OCI-LY7 (cell line): ENCODE measurements around the gene GTSE1. TPM values are rescaled to one million over a fixed set of nuclear protein-coding genes. Genes with fewer than 3 reads are reported as not detected.
A peak's percentile ranks its signal among the peaks of the same experiment; 100 is the strongest.

ENCODE experiments used
- BruUV-seq: library from RNA; stranded (reverse); fragments of 400-500 nt; replicated peaks from 2 replicates; lab custom pipeline; 2021; lab: Mats Ljungman, UMichigan
- CTCF ChIA-PET: fragments of 300-600 bp; sonication (Branson Sonifier 250); formaldehyde crosslinking; loops from one replicate; lab custom pipeline; 2022; ENCODE audit warnings: antibody characterized with exemption; ENCODE audit not compliant: unreplicated experiment; lab: Charles Lee
- POLR2A ChIA-PET: fragments of 300-600 bp; sonication (Branson Sonifier 250); formaldehyde crosslinking; loops from one replicate; lab custom pipeline; 2022; ENCODE audit warnings: antibody characterized with exemption; lab: Charles Lee
- DNase-seq: peaks from one replicate; pipeline ENCODE4 v3.0.0-alpha.2; 2015; ENCODE audit warnings: low spot score
- H2AFZ ChIP-seq: fragments of 200-600 bp; sonication (generic), shearing (Covaris generic); 2 replicates; pipeline ENCODE4 v1.6.1; 2014; ENCODE audit warnings: mild to moderate bottlenecking, antibody characterized with exemption, low read length, moderate library complexity
- H3K27ac ChIP-seq: fragments of 200-600 bp; sonication (generic); 2 replicates; pipeline ENCODE4 v1.5.1; 2014; ENCODE audit warnings: mixed run types, low read depth, mild to moderate bottlenecking, moderate library complexity, low read length, inconsistent platforms; ENCODE audit not compliant: poor library complexity, severe bottlenecking
- H3K36me3 ChIP-seq: fragments of 200-600 bp; sonication (generic); 2 replicates; pipeline ENCODE4 v1.6.1; 2014; ENCODE audit warnings: mild to moderate bottlenecking, antibody characterized with exemption, low read length, moderate library complexity, mixed read lengths; ENCODE audit not compliant: insufficient read depth
- H3K4me1 ChIP-seq: fragments of 200-600 bp; sonication (generic); 2 replicates; pipeline ENCODE4 v1.5.1; 2014; ENCODE audit warnings: mild to moderate bottlenecking, low read length; ENCODE audit not compliant: insufficient read depth, poor library complexity, severe bottlenecking
- H3K4me2 ChIP-seq: fragments of 200-600 bp; sonication (generic); 2 replicates; pipeline ENCODE4 v1.6.1; 2014; ENCODE audit warnings: mild to moderate bottlenecking, low read length
- H3K4me3 ChIP-seq: fragments of 200-600 bp; sonication (generic); 2 replicates; pipeline ENCODE4 v1.5.1; 2014; ENCODE audit warnings: mild to moderate bottlenecking, low read depth, low read length; ENCODE audit not compliant: poor library complexity, severe bottlenecking
- H3K79me2 ChIP-seq: fragments of 200-600 bp; sonication (generic); 2 replicates; pipeline ENCODE4 v1.6.1; 2016; ENCODE audit warnings: low read depth, mild to moderate bottlenecking, low read length, moderate library complexity, mixed read lengths; ENCODE audit not compliant: insufficient read depth
- H3K9me2 ChIP-seq: fragments of 200-600 bp; sonication (generic); 2 replicates; pipeline ENCODE4 v1.6.1; 2016; ENCODE audit warnings: mild to moderate bottlenecking, low read length, mixed read lengths; ENCODE audit not compliant: insufficient read depth
- H3K9me3 ChIP-seq: fragments of 200-600 bp; sonication (generic); 2 replicates; pipeline ENCODE4 v1.6.1; 2014; ENCODE audit warnings: mild to moderate bottlenecking, mixed run types, low read length, mixed read lengths
- H4K20me1 ChIP-seq: fragments of 200-600 bp; sonication (generic); 2 replicates; pipeline ENCODE4 v1.6.1; 2014; ENCODE audit warnings: mild to moderate bottlenecking, antibody characterized with exemption, low read length, moderate library complexity, mixed read lengths; ENCODE audit not compliant: insufficient read depth
- CTCF ChIP-seq: fragments of 200-600 bp; sonication (generic); conservative IDR thresholded peaks from 2 replicates; pipeline ENCODE4 v1.5.1; 2014; ENCODE audit warnings: mild to moderate bottlenecking, antibody characterized with exemption, low read length, moderate library complexity, mixed read lengths
- EZH2phosphoT487 ChIP-seq: fragments of 200-600 bp; sonication (generic); IDR thresholded peaks from 2 replicates; pipeline ENCODE4 v1.6.1; 2018; ENCODE audit warnings: low read depth, borderline replicate concordance, mild to moderate bottlenecking, mixed run types, antibody characterized with exemption, low read length, moderate library complexity, mixed read lengths
- intact Hi-C: fragments of 100-400 bp; cut with micrococcal nuclease; formaldehyde crosslinking; loops from one replicate; pipeline ENCODE4 v1.10.0; 2022; ENCODE audit not compliant: unreplicated experiment
- total RNA-seq, 2 experiments: library from RNA; depleted of rRNA in 1 of 2; stranded (reverse); fragments of >200 nt in 1 of 2; shearing (Covaris generic) in 1 of 2; gene quantifications; 2 replicates each; pipeline ENCODE4 v1.2.3, GENCODE V29; 2014 to 2022

GTSE1 gene
- total RNA-seq, 2 experiments from 2014 or later: 54.7 to 109 TPM

DNA sequence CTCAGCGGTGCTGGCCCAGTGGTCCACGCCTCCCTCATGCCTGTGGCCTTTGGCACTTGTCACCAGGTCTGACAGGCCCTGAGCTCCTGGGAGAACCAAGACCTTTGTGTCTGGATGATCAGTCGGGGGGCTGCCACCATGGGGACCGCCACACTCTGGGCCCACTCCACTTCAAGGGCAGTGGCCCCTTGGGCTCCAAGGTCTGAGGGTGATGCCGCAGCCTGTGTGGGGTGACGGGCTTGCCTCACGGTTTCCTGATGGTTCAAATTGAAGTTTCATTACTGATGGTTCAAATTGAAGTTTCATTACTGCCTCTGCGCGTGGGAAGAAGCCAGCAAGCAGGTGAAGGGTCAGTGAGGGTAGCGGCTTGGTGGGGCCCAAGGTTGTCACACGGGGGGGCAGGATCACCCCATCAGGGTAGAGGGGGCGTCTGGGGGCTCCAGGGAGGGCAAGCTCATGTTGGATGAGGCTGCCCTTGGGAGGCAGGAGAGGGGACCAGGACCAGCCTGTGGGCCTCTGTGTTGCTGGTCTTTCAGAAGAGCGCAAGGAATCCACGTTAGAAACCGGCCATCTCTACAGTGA lies 66.4 kb downstream of the GTSE1 start:
- intact Hi-C loops: no loop called here
- TF ChIP-seq CTCF: no peak
- no peak for TF ChIP-seq EZH2phosphoT487

DNA sequence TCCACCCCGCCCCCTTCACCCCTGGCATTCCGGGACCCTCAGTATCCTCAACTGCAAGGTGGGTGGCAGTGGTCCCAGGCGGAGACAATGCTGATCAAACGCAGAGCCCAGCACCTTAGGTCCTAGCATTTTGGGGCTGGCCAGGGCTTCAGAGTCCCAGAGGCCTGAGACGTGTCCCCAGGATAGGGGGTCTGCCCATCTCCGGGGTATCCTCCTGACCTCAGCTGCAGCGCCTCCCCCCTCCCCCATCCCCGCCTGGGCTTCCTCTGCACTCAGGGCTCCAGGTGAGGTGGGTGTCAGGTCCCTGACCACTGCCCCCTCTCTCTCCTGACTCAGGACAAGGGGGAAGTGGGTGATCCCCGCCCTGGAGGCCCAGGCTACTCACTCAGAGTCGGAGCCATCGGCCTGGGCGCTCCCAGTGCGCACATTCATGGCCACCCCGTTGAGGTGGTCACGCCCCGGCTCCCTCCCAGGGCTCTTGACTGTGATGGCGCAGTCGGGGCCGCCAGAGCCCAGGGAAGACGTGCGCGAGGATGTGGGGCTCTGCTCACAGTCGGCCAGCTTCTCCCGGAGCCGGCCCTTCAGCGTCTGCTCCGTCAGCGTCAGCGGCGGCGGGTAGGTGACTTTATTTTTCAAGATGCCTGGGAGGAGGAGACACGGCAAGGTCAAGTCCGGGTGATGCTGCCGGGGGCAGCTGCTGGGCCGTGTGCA lies 67.1 kb downstream of the GTSE1 start:
- TF ChIP-seq EZH2phosphoT487: no peak
- no peak for TF ChIP-seq CTCF

More for the DNA sequence above, 66.4 kb downstream of the GTSE1 start:
- BruUV-seq: no TSS peak
- Histone ChIP-seq H3K9me2 (no peaks in the 10 kb centered on the region), H3K4me3 (no peak overlapping the region), H3K79me2 (no peaks in the 10 kb centered on the region), H3K36me3 (peaks cover 3% of the 10 kb centered on the region; the same call in 1 of the 2 replicates), H4K20me1 (no peaks in the 10 kb centered on the region), H3K4me1 (peaks cover 30% of the 10 kb centered on the region), H3K9me3 (no peaks in the 10 kb centered on the region), H3K27ac (peak overlapping the region; percentile 28), H2AFZ (no peak overlapping the region), H3K4me2 (peak overlapping the region; percentile 30; the same call in 1 of the 2 replicates)
- POLR2A ChIA-PET: no interaction called here
- no peak for DNase-seq
- CTCF ChIA-PET: no interaction called here

More for the DNA sequence above, 67.1 kb downstream of the GTSE1 start:
- POLR2A ChIA-PET: no interaction called here
- Histone ChIP-seq H3K4me3 (no peak overlapping the region), H3K9me2 (no peaks in the 10 kb centered on the region), H2AFZ (no peak overlapping the region), H3K27ac (no peak overlapping the region), H3K79me2 (no peaks in the 10 kb centered on the region), H4K20me1 (no peaks in the 10 kb centered on the region), H3K9me3 (no peaks in the 10 kb centered on the region), H3K4me1 (peaks cover 30% of the 10 kb centered on the region), H3K4me2 (no peak overlapping the region), H3K36me3 (peaks cover 3% of the 10 kb centered on the region; the same call in 1 of the 2 replicates)
- BruUV-seq: no TSS peak
- CTCF ChIA-PET: no interaction called here
- DNase-seq: no peak
- intact Hi-C loops: no loop called here
